SK-N-SH (cell line): ENCODE data around the gene PEX26. TPM values are rescaled to one million over a fixed set of nuclear protein-coding genes. Genes with fewer than 3 reads are reported as not detected.

Experiments used
- CTCF ChIA-PET: fragments of 300-600, 350-600 bp; formaldehyde crosslinking; extraction: SDS; loops from one replicate; lab custom pipeline; 2021; lab: Yijun Ruan, JAX
- POLR2A ChIA-PET: fragments of 350-600 bp; sonication (Branson Sonifier 250); formaldehyde crosslinking; extraction: SDS; loops from one replicate; lab custom pipeline; 2020; ENCODE audit warnings: antibody characterized with exemption, inconsistent platforms; lab: Yijun Ruan, JAX
- DNase-seq: peaks from one replicate; pipeline ENCODE4 v3.0.0; 2012
- H2AFZ ChIP-seq: fragments of 200-600 bp; sonication (generic); 2 replicates; pipeline ENCODE4 v1.8.1; 2016; ENCODE audit warnings: antibody characterized with exemption, mild to moderate bottlenecking, low read depth
- H3F3A ChIP-seq: fragments of 200-600 bp; sonication (generic); replicated peaks from 2 replicates; pipeline ENCODE3; 2016; ENCODE audit warnings: antibody characterized with exemption, mild to moderate bottlenecking; ENCODE audit not compliant: insufficient read depth
- H3K27ac ChIP-seq, 2 experiments: fragments of 200-500 bp in 1 of 2; fragments of 200-600 bp in 1 of 2; sonication (Bioruptor generic) in 1 of 2; sonication (generic), shearing (Covaris generic) in 1 of 2; 2 replicates each; pipeline versions ENCODE4 v1.5.1 to v1.6.1; 2014 to 2016; ENCODE audit warnings: low read depth in 2 of 2, inconsistent platforms in 1 of 2, low read length in 1 of 2, mild to moderate bottlenecking in 1 of 2, mixed read lengths in 1 of 2
- H3K27me3 ChIP-seq: fragments of 200-600 bp; sonication (generic), shearing (Covaris generic); 2 replicates; pipeline ENCODE4 v1.6.1; 2016; ENCODE audit warnings: mixed run types; ENCODE audit not compliant: insufficient read depth
- H3K36me3 ChIP-seq, 2 experiments: fragments of 200-500 bp in 1 of 2; fragments of 200-600 bp in 1 of 2; sonication (Bioruptor generic) in 1 of 2; sonication (generic) in 1 of 2; replicated peaks in 1 of 2; 2 replicates each; pipeline versions ENCODE3 to v1.5.1; 2014 to 2016; ENCODE audit warnings: low read length in 1 of 2, mild to moderate bottlenecking in 1 of 2; ENCODE audit not compliant: insufficient read depth in 2 of 2, control insufficient read depth in 1 of 2
- H3K4me1 ChIP-seq, 2 experiments: fragments of 200-500 bp in 1 of 2; fragments of 200-600 bp in 1 of 2; sonication (Bioruptor generic) in 1 of 2; sonication (generic), shearing (Covaris generic) in 1 of 2; 2 replicates each; pipeline versions ENCODE4 v1.5.1 to v1.6.1; 2014 to 2016; ENCODE audit warnings: low read depth in 1 of 2, low read length in 1 of 2, mixed run types in 1 of 2; ENCODE audit not compliant: insufficient read depth in 2 of 2, control insufficient read depth in 1 of 2
- H3K4me2 ChIP-seq: fragments of 200-600 bp; sonication (generic), shearing (Covaris generic); 2 replicates; pipeline ENCODE4 v1.6.1; 2017; ENCODE audit warnings: mixed run types
- H3K4me3 ChIP-seq, 2 experiments: fragments of 200-500 bp in 1 of 2; fragments of 200-600 bp in 1 of 2; sonication (Bioruptor generic) in 1 of 2; sonication (generic), shearing (Covaris generic) in 1 of 2; 2 replicates each; pipeline versions ENCODE4 v1.5.1 to v1.8.1; 2014 to 2016; ENCODE audit warnings: low read depth in 2 of 2, inconsistent platforms in 1 of 2, low read length in 1 of 2, mild to moderate bottlenecking in 1 of 2, mixed read lengths in 1 of 2, moderate library complexity in 1 of 2
- H3K79me2 ChIP-seq: fragments of 200-600 bp; sonication (generic); 2 replicates; pipeline ENCODE4 v1.8.1; 2017; ENCODE audit warnings: mild to moderate bottlenecking; ENCODE audit not compliant: insufficient read depth
- H3K9ac ChIP-seq: fragments of 200-600 bp; sonication (generic); 2 replicates; pipeline ENCODE4 v1.6.1; 2017; ENCODE audit warnings: mixed run types
- H3K9me2 ChIP-seq: fragments of 200-600 bp; sonication (generic); 2 replicates; pipeline ENCODE4 v1.6.1; 2017; ENCODE audit warnings: mixed run types
- H3K9me3 ChIP-seq: fragments of 200-600 bp; sonication (generic); 2 replicates; pipeline ENCODE4 v1.6.1; 2017; ENCODE audit warnings: mixed run types, mild to moderate bottlenecking, moderate library complexity
- H4K20me1 ChIP-seq: fragments of 200-600 bp; sonication (generic); 2 replicates; pipeline ENCODE4 v1.6.1; 2017; ENCODE audit warnings: mild to moderate bottlenecking, mixed run types; ENCODE audit not compliant: insufficient read depth
- EP300 ChIP-seq, 2 experiments: IDR thresholded peaks; 2 replicates each; pipeline versions ENCODE4 v1.4.0 to v1.6.1; 2012; ENCODE audit warnings: borderline replicate concordance in 1 of 2, low read depth in 1 of 2, low read length in 1 of 2
- FOSL2 ChIP-seq: IDR thresholded peaks from 2 replicates; pipeline ENCODE4 v1.4.0; 2012; ENCODE audit warnings: low read depth, mild to moderate bottlenecking, moderate library complexity, borderline replicate concordance
- GATA2 ChIP-seq: sonication (generic); formaldehyde crosslinking; IDR thresholded peaks from 2 replicates; pipeline ENCODE4 v1.5.0; 2020; ENCODE audit warnings: mild to moderate bottlenecking, missing genetic modification reagents
- IRF3 ChIP-seq: fragments of 150-350 bp; IDR thresholded peaks from 2 replicates; pipeline ENCODE4 v1.6.1; 2016; ENCODE audit warnings: mild to moderate bottlenecking, low read depth, low read length
- JUND ChIP-seq: IDR thresholded peaks from 2 replicates; pipeline ENCODE4 v1.4.0; 2012
- NRF1 ChIP-seq: IDR thresholded peaks from 2 replicates; pipeline ENCODE4 v1.6.1; 2012; ENCODE audit warnings: low read depth, mild to moderate bottlenecking, low read length
- PBX3 ChIP-seq: IDR thresholded peaks from 2 replicates; pipeline ENCODE4; 2012
- RXRA ChIP-seq: IDR thresholded peaks from 2 replicates; pipeline ENCODE4 v1.4.0; 2012; ENCODE audit warnings: low read depth, mild to moderate bottlenecking, borderline replicate concordance
- SIN3A ChIP-seq: IDR thresholded peaks from 2 replicates; pipeline ENCODE4 v1.6.1; 2012; ENCODE audit warnings: low read depth, mild to moderate bottlenecking, low read length, moderate library complexity, borderline replicate concordance
- TAF1 ChIP-seq: IDR thresholded peaks from 2 replicates; pipeline ENCODE4 v1.6.1; 2012; ENCODE audit warnings: low read depth, mild to moderate bottlenecking, low read length, moderate library complexity, borderline replicate concordance
- TEAD4 ChIP-seq: IDR thresholded peaks from 2 replicates; pipeline ENCODE4 v1.4.0; 2012; ENCODE audit warnings: mild to moderate bottlenecking, borderline replicate concordance; ENCODE audit not compliant: insufficient read depth
- YY1 ChIP-seq: IDR thresholded peaks from 2 replicates; pipeline ENCODE4 v1.4.0; 2012; ENCODE audit warnings: low read depth, mild to moderate bottlenecking
- WGBS: methylation state at CpG from one replicate; pipeline ENCODE4 v1.1.6; 2017; ENCODE audit warnings: low lambda C conversion rate; 5-methylcytosine and 5-hydroxymethylcytosine counted together
- polyA plus RNA-seq, 3 experiments: library from polyadenylated mRNA; depleted of rRNA; stranded (reverse); fragments of >200 nt; gene quantifications; 2 replicates each; pipeline ENCODE4 v1.2.3, GENCODE V29; 2012
- TF ChIP-seq, protein P1 (sequence below): IDR thresholded peaks from 2 replicates; pipeline ENCODE4 v1.6.1; 2012; ENCODE audit warnings: mild to moderate bottlenecking, low read depth, low read length, moderate library complexity
- TF ChIP-seq, protein P2 (sequence below): IDR thresholded peaks from 2 replicates; pipeline ENCODE4 v1.4.0; 2012; ENCODE audit warnings: low read depth

The PEX26 gene
- polyA plus RNA-seq, 1 of the 3 experiments (the other 2 are of a cell fraction): 13.0 TPM

GRCh38 chr22:18114976-18115652 lies 37.3 kb downstream of the PEX26 start:
- H3F3A ChIP-seq: no peaks in the 10 kb centered on the region
- ChIA-PET POLR2A (no interaction called here), CTCF (no interaction called here)
- no peak overlapping the region for H3K4me2 ChIP-seq
- H3K9me2 ChIP-seq: no peaks in the 10 kb centered on the region
- no peaks in the 10 kb centered on the region for H3K9me3 ChIP-seq
- no peak for DNase-seq
- H4K20me1 ChIP-seq: no peaks in the 10 kb centered on the region
- no peaks in the 10 kb centered on the region for H3K27me3 ChIP-seq
- H3K27ac ChIP-seq: no peak overlapping the region
- no peaks in the 10 kb centered on the region for H3K79me2 ChIP-seq
- no peaks in the 10 kb centered on the region for H3K36me3 ChIP-seq
- TF ChIP-seq JUND: no peak
- TF ChIP-seq TEAD4: no peak
- no peak for TF ChIP-seq EP300 (IDR thresholded peaks at IDR 0.05; ENCODE audit: borderline replicate concordance in 1 of 2, low read depth in 1 of 2, low read length in 1 of 2)
- TF ChIP-seq RXRA: no peak
- TF ChIP-seq FOSL2: no peak
- TF ChIP-seq, protein P1, sequence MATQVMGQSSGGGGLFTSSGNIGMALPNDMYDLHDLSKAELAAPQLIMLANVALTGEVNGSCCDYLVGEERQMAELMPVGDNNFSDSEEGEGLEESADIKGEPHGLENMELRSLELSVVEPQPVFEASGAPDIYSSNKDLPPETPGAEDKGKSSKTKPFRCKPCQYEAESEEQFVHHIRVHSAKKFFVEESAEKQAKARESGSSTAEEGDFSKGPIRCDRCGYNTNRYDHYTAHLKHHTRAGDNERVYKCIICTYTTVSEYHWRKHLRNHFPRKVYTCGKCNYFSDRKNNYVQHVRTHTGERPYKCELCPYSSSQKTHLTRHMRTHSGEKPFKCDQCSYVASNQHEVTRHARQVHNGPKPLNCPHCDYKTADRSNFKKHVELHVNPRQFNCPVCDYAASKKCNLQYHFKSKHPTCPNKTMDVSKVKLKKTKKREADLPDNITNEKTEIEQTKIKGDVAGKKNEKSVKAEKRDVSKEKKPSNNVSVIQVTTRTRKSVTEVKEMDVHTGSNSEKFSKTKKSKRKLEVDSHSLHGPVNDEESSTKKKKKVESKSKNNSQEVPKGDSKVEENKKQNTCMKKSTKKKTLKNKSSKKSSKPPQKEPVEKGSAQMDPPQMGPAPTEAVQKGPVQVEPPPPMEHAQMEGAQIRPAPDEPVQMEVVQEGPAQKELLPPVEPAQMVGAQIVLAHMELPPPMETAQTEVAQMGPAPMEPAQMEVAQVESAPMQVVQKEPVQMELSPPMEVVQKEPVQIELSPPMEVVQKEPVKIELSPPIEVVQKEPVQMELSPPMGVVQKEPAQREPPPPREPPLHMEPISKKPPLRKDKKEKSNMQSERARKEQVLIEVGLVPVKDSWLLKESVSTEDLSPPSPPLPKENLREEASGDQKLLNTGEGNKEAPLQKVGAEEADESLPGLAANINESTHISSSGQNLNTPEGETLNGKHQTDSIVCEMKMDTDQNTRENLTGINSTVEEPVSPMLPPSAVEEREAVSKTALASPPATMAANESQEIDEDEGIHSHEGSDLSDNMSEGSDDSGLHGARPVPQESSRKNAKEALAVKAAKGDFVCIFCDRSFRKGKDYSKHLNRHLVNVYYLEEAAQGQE: no peak
- TF ChIP-seq NRF1: no peak
- TF ChIP-seq IRF3: no peak
- TF ChIP-seq, all 33 proteins: peak for 0
- H3K9ac ChIP-seq: no peak overlapping the region
- peaks cover 0 to 12% of the 10 kb centered on the region in 2 experiments; a peak in 1 of 4 replicates for H3K4me1 ChIP-seq
- 85% methylated on average over 15 of the region's 15 CpGs for WGBS
- no peak overlapping the region for H3K4me3 ChIP-seq
- no peak overlapping the region for H2AFZ ChIP-seq

- Histone ChIP-seq H3K36me3 (no peaks in the 10 kb centered on the region), H3K79me2 (no peaks in the 10 kb centered on the region), H3K9me3 (no peaks in the 10 kb centered on the region), H3K27me3 (no peaks in the 10 kb centered on the region), H3K9me2 (no peaks in the 10 kb centered on the region), H3K27ac (no peak overlapping the region), H4K20me1 (no peaks in the 10 kb centered on the region), H2AFZ (no peak overlapping the region), H3K9ac (no peak overlapping the region), H3K4me1 (peaks cover 0 to 5% of the 10 kb centered on the region in 2 experiments; a peak in 1 of 4 replicates), H3K4me3 (no peak overlapping the region), H3F3A (no peaks in the 10 kb centered on the region), H3K4me2 (no peak overlapping the region)
- TF ChIP-seq TEAD4: no peak
- no peak for TF ChIP-seq SIN3A
- TF ChIP-seq, protein P1: no peak
- TF ChIP-seq NRF1: no peak
- TF ChIP-seq GATA2 (CRISPR knock-in tag): no peak
- TF ChIP-seq YY1: no peak
- TF ChIP-seq, protein P2, sequence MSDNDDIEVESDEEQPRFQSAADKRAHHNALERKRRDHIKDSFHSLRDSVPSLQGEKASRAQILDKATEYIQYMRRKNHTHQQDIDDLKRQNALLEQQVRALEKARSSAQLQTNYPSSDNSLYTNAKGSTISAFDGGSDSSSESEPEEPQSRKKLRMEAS: no peak
- TF ChIP-seq TAF1: no peak
- TF ChIP-seq PBX3: no peak
- ChIA-PET POLR2A (no interaction called here), CTCF (no interaction called here)
- no peak for DNase-seq
- 93% methylated on average over 3 of the region's 8 CpGs for WGBS
Observed at GRCh38 chr22:18115906-18116371, 38.1 kb downstream of the PEX26 start.
